GM23338 (cell line): Measurements from ENCODE around the gene CLDN9.

ENCODE experiments used
- CTCF ChIP-seq, 2 experiments: fragments of 200-600 bp in 1 of 2; sonication (generic) in 1 of 2; conservative IDR thresholded peaks; 2 replicates each; pipeline versions ENCODE4 v1.5.1 to v1.6.1; 2016 to 2017; ENCODE audit warnings: antibody characterized with exemption in 2 of 2, low read depth in 2 of 2, mild to moderate bottlenecking in 2 of 2, moderate library complexity in 1 of 2
- ETS1 ChIP-seq: IDR thresholded peaks from 2 replicates; pipeline ENCODE4 v1.6.1; 2016; ENCODE audit warnings: antibody characterized with exemption
- EZH2 ChIP-seq: fragments of 200-600 bp; sonication (generic); IDR thresholded peaks from one replicate; pipeline ENCODE4 v1.8.0; 2017; ENCODE audit warnings: antibody characterized with exemption, mild to moderate bottlenecking, low read depth; ENCODE audit not compliant: unreplicated experiment
- EZH2phosphoT487 ChIP-seq: fragments of 200-600 bp; sonication (generic); IDR thresholded peaks from one replicate; pipeline ENCODE4 v1.8.1; 2018; ENCODE audit warnings: antibody characterized with exemption; ENCODE audit not compliant: unreplicated experiment
- POLR2AphosphoS5 ChIP-seq: IDR thresholded peaks from 2 replicates; pipeline ENCODE4 v1.6.1; 2016; ENCODE audit warnings: antibody characterized with exemption, low read depth
- REST ChIP-seq: IDR thresholded peaks from one replicate; pipeline ENCODE4 v1.6.1; 2018; ENCODE audit warnings: antibody characterized with exemption; ENCODE audit not compliant: unreplicated experiment
- ZNF114 ChIP-seq: fragments of 250-450 bp; sonication (Bioruptor Pico); IDR thresholded peaks from 2 replicates; pipeline ENCODE4 v1.5.0; 2020; ENCODE audit warnings: mild to moderate bottlenecking, moderate library complexity

DNA sequence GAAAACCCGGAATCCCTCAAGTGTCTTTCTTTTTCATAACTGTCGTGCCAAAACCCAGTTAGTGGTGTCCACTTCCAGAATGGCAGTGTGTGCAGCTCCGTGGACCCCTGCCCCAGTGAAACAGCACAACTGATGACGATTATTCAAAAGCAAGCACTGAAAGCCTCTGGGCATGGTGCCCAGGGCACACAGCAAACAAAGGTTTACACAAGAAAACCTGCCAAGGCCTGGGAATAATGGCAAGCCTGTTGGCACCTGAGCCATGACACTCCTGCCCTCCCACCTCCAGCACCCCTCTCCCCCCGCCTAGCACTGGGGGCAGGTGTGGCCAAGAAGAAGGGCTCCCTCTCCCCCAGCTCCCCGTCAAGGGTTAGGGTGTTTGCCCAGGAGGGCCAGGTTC is 35.3 kb upstream of the CLDN9 start:
- TF ChIP-seq EZH2 = no peak
- TF ChIP-seq REST = no peak
- TF ChIP-seq CTCF (conservative IDR thresholded peaks at IDR 0.05; ENCODE audit: low read depth in 2 of 2) = no peak
- no peak for TF ChIP-seq POLR2AphosphoS5
- TF ChIP-seq ETS1 = no peak
- TF ChIP-seq EZH2phosphoT487 = no peak
- no peak for TF ChIP-seq ZNF114
